A673 (cell line): ENCODE results near the gene KIR2DL1. TPM values are rescaled to one million over a fixed set of nuclear protein-coding genes. Genes with fewer than 3 reads are reported as not detected.
"Not testable (repeated sequence)": the region's sequence is repeated elsewhere in the genome, so short reads cannot be mapped to it uniquely, and the experiment has no call there.

Experiments used
- BruUV-seq: library from RNA; stranded (reverse); fragments of 400-500 nt; replicated peaks from 2 replicates; lab custom pipeline; 2021; lab: Mats Ljungman, UMichigan
- CTCF ChIA-PET: fragments of 300-600 bp; sonication (Branson Sonifier 250); formaldehyde crosslinking; loops from one replicate; lab custom pipeline; 2022; ENCODE audit warnings: antibody characterized with exemption; lab: Charles Lee
- POLR2A ChIA-PET: fragments of 300-600 bp; sonication (Branson Sonifier 250); formaldehyde crosslinking; loops from one replicate; lab custom pipeline; 2022; ENCODE audit warnings: antibody characterized with exemption; ENCODE audit not compliant: low non-redundant PET; lab: Charles Lee
- DNase-seq: peaks from one replicate; pipeline ENCODE4 v3.0.0-alpha.2; 2015; ENCODE audit warnings: low spot score
- H3K27ac ChIP-seq: fragments of 200-600 bp; sonication (generic); 2 replicates; pipeline ENCODE4 v1.5.1; 2016; ENCODE audit warnings: mixed run types, low read depth, mild to moderate bottlenecking, mixed read lengths, antibody characterized with exemption, low read length; ENCODE audit not compliant: poor library complexity, severe bottlenecking
- H3K27me3 ChIP-seq: fragments of 200-600 bp; sonication (generic); replicated peaks from 2 replicates; pipeline ENCODE4 v1.6.1; 2017; ENCODE audit warnings: mixed run types, low read depth, mild to moderate bottlenecking, mixed read lengths, antibody characterized with exemption, low read length; ENCODE audit not compliant: insufficient read depth, poor library complexity
- H3K36me3 ChIP-seq: fragments of 200-600 bp; sonication (generic); 2 replicates; pipeline ENCODE4 v1.6.1; 2016; ENCODE audit warnings: mixed run types, mild to moderate bottlenecking, mixed read lengths, antibody characterized with exemption, low read length; ENCODE audit not compliant: insufficient read depth, poor library complexity, severe bottlenecking
- H3K4me1 ChIP-seq: fragments of 200-600 bp; sonication (generic); 2 replicates; pipeline ENCODE4 v1.6.1; 2017; ENCODE audit warnings: mixed run types, mild to moderate bottlenecking, mixed read lengths, antibody characterized with exemption, low read length; ENCODE audit not compliant: insufficient read depth, poor library complexity, severe bottlenecking
- H3K4me3 ChIP-seq: fragments of 200-600 bp; sonication (generic); 2 replicates; pipeline ENCODE4 v1.5.1; 2016; ENCODE audit warnings: low read depth, mixed run types, mild to moderate bottlenecking, mixed read lengths, low read length; ENCODE audit not compliant: poor library complexity, severe bottlenecking
- H3K9me3 ChIP-seq: fragments of 200-600 bp; sonication (generic); 2 replicates; pipeline ENCODE4 v1.6.1; 2016; ENCODE audit warnings: mixed run types, low read depth, mild to moderate bottlenecking, mixed read lengths, antibody characterized with exemption, low read length; ENCODE audit not compliant: poor library complexity, severe bottlenecking
- intact Hi-C: fragments of 100-400 bp; cut with micrococcal nuclease; formaldehyde crosslinking; loops from one replicate; pipeline ENCODE4 v1.10.0; 2022; ENCODE audit not compliant: unreplicated experiment
- total RNA-seq: library from RNA; stranded (reverse); gene quantifications from 2 replicates; pipeline ENCODE4 v1.2.3, GENCODE V29; 2021

The KIR2DL1 gene
- total RNA-seq, 1 experiment from 2014 or later = not detected

- H3K27ac ChIP-seq, DNase-seq, H3K9me3 ChIP-seq, CTCF ChIA-PET, H3K4me3 ChIP-seq, BruUV-seq, H3K36me3 ChIP-seq, H3K27me3 ChIP-seq, POLR2A ChIA-PET, H3K4me1 ChIP-seq, intact Hi-C loops: not testable (repeated sequence)
These were observed 11.0 kb upstream of the KIR2DL1 start for GRCh38 chr19:54758577-54758976.

- BruUV-seq, H3K36me3 ChIP-seq, POLR2A ChIA-PET, H3K9me3 ChIP-seq, intact Hi-C loops, H3K27ac ChIP-seq, DNase-seq, H3K4me3 ChIP-seq, H3K27me3 ChIP-seq, CTCF ChIA-PET, H3K4me1 ChIP-seq: not testable (repeated sequence)
These were observed 5.4 kb upstream of the KIR2DL1 start for GRCh38 chr19:54764219-54764618.

- H3K4me1 ChIP-seq, POLR2A ChIA-PET, BruUV-seq, intact Hi-C loops, H3K27me3 ChIP-seq, CTCF ChIA-PET, DNase-seq, H3K27ac ChIP-seq, H3K36me3 ChIP-seq, H3K4me3 ChIP-seq, H3K9me3 ChIP-seq: not testable (repeated sequence)
These were observed 3.1 kb upstream of the KIR2DL1 start for GRCh38 chr19:54766464-54766863.

- H3K27me3 ChIP-seq, H3K36me3 ChIP-seq, POLR2A ChIA-PET, DNase-seq, CTCF ChIA-PET, H3K4me3 ChIP-seq, H3K4me1 ChIP-seq, H3K9me3 ChIP-seq, H3K27ac ChIP-seq, BruUV-seq: not testable (repeated sequence)
- intact Hi-C loops = loop anchor here (5.0 kb wide), 1 partner anchor 77 kb away; no protein-coding TSS in a partner anchor
These were observed 918 bp downstream of the KIR2DL1 start for GRCh38 chr19:54770511-54770910.

- BruUV-seq, H3K27ac ChIP-seq, H3K4me1 ChIP-seq, H3K9me3 ChIP-seq, H3K36me3 ChIP-seq, H3K4me3 ChIP-seq, CTCF ChIA-PET, POLR2A ChIA-PET, H3K27me3 ChIP-seq, DNase-seq: not testable (repeated sequence)
- intact Hi-C loops = loop anchor here (5.0 kb wide), 1 partner anchor 76 kb away; no protein-coding TSS in a partner anchor
These were observed 1.7 kb downstream of the KIR2DL1 start for GRCh38 chr19:54771018-54771960.

GRCh38 chr19:54772666-54773065, 3.1 kb downstream of the KIR2DL1 start:
- H3K4me1 ChIP-seq, H3K27me3 ChIP-seq, BruUV-seq, DNase-seq, H3K9me3 ChIP-seq, H3K36me3 ChIP-seq, H3K4me3 ChIP-seq, POLR2A ChIA-PET, H3K27ac ChIP-seq, CTCF ChIA-PET: not testable (repeated sequence)
- intact Hi-C loops = loop anchor here (5.0 kb wide), 1 partner anchor 75 kb away; no protein-coding TSS in a partner anchor

- H3K9me3 ChIP-seq, H3K27me3 ChIP-seq, H3K4me3 ChIP-seq, BruUV-seq, POLR2A ChIA-PET, CTCF ChIA-PET, H3K36me3 ChIP-seq, H3K27ac ChIP-seq, DNase-seq, intact Hi-C loops, H3K4me1 ChIP-seq: not testable (repeated sequence)
These were observed 5.7 kb downstream of the KIR2DL1 start for GRCh38 chr19:54775095-54775815.
